Endothelial cell of umbilical vein (primary cell): ENCODE data around the gene FUT7. TPM values are rescaled to one million over a fixed set of nuclear protein-coding genes. Genes with fewer than 3 reads are reported as not detected.

Experiments
- BruUV-seq: library from RNA; stranded (reverse); fragments of 400-500 nt; replicated peaks from 2 replicates; lab custom pipeline; 2021; lab: Mats Ljungman, UMichigan
- CTCF ChIA-PET: fragments of 300-600, 350-600 bp; sonication (Branson Sonifier 250); formaldehyde crosslinking; loops from one replicate; lab custom pipeline; 2021; ENCODE audit warnings: antibody characterized with exemption, inconsistent platforms; lab: Charles Lee
- POLR2A ChIA-PET: fragments of 300-600, 350-600 bp; sonication (Branson Sonifier 250); formaldehyde crosslinking; loops from one replicate; lab custom pipeline; 2021; ENCODE audit warnings: antibody characterized with exemption, inconsistent platforms; lab: Charles Lee
- DNase-seq: peaks from one replicate; pipeline ENCODE4 v3.0.0-alpha.2; 2011; ENCODE audit warnings: low read depth, low spot score
- FAIRE-seq: peaks from 2 replicates; lab custom pipeline; 2011; peaks lifted over from hg19 to GRCh38; lab: Jason Lieb, UNC
- H2AFZ ChIP-seq: 2 replicates; pipeline ENCODE4 v1.6.0; 2012; ENCODE audit warnings: low read depth, low read length, control low read depth, inconsistent platforms
- H3K27ac ChIP-seq: 2 replicates; pipeline ENCODE4 v1.5.1; 2011; ENCODE audit warnings: low read depth, mild to moderate bottlenecking, control low read depth, low read length, moderate library complexity; ENCODE audit not compliant: insufficient read depth
- H3K27me3 ChIP-seq, 2 experiments: 2 replicates each; pipeline versions ENCODE4 v1.6.0 to v1.6.1; 2011; ENCODE audit warnings: low read length in 2 of 2, mixed read lengths in 1 of 2; ENCODE audit not compliant: control insufficient read depth in 2 of 2, insufficient read depth in 2 of 2
- H3K36me3 ChIP-seq, 2 experiments: 2 replicates in 1 of 2; 3 replicates in 1 of 2; pipeline ENCODE4 v1.5.1; 2011; ENCODE audit warnings: low read length in 2 of 2, mild to moderate bottlenecking in 1 of 2, moderate library complexity in 1 of 2; ENCODE audit not compliant: control insufficient read depth in 2 of 2, insufficient read depth in 2 of 2; ENCODE audit errors: extremely low read depth in 1 of 2
- H3K4me1 ChIP-seq: 3 replicates; pipeline ENCODE4 v1.5.1; 2011; ENCODE audit warnings: mild to moderate bottlenecking, low read length; ENCODE audit not compliant: control insufficient read depth, insufficient read depth; ENCODE audit errors: extremely low read depth
- H3K4me2 ChIP-seq: 2 replicates; pipeline ENCODE4 v1.6.1; 2011; ENCODE audit warnings: low read length, control low read depth, mixed read lengths; ENCODE audit not compliant: insufficient read depth
- H3K4me3 ChIP-seq, 3 experiments: fragments of 200-600 bp in 1 of 3; sonication (generic), shearing (Covaris generic) in 1 of 3; replicated peaks in 1 of 3; 2 replicates each; pipeline ENCODE4 v1.5.1; 2011 to 2016; ENCODE audit warnings: control low read depth in 3 of 3, low read length in 3 of 3, mild to moderate bottlenecking in 2 of 3, inconsistent platforms in 1 of 3, low read depth in 1 of 3, moderate library complexity in 1 of 3; ENCODE audit not compliant: insufficient read depth in 1 of 3
- H3K79me2 ChIP-seq: 2 replicates; pipeline ENCODE4 v1.6.0; 2012; ENCODE audit warnings: low read length, inconsistent platforms; ENCODE audit not compliant: control insufficient read depth, insufficient read depth
- H3K9ac ChIP-seq: replicated peaks from 2 replicates; pipeline ENCODE3; 2011; ENCODE audit warnings: low read length, control low read depth; ENCODE audit not compliant: insufficient read depth; ENCODE audit errors: extremely low read depth
- H3K9me1 ChIP-seq: replicated peaks from 3 replicates; pipeline ENCODE4 v1.6.0; 2011; ENCODE audit warnings: mild to moderate bottlenecking, low read length; ENCODE audit not compliant: control insufficient read depth, insufficient read depth; ENCODE audit errors: extremely low read depth
- H3K9me3 ChIP-seq: replicated peaks from 2 replicates; pipeline ENCODE4 v1.5.1; 2012; ENCODE audit warnings: low read length, inconsistent platforms; ENCODE audit not compliant: control insufficient read depth, insufficient read depth
- H4K20me1 ChIP-seq: replicated peaks from 2 replicates; pipeline ENCODE3; 2011; ENCODE audit warnings: mild to moderate bottlenecking, low read length; ENCODE audit not compliant: control insufficient read depth, insufficient read depth; ENCODE audit errors: extremely low read depth
- CTCF ChIP-seq, 2 donors: IDR thresholded peaks; 1 replicate in 1 of 2; 2 replicates in 1 of 2; pipeline ENCODE4 v1.5.1; 2011; ENCODE audit warnings: low read length in 2 of 2, mild to moderate bottlenecking in 2 of 2, moderate library complexity in 2 of 2, control low read depth in 1 of 2, inconsistent platforms in 1 of 2, low read depth in 1 of 2; ENCODE audit not compliant: insufficient read depth in 1 of 2; ENCODE audit errors: extremely low read depth in 1 of 2
- EZH2 ChIP-seq: IDR thresholded peaks from 2 replicates; pipeline ENCODE4 v1.6.1; 2012; ENCODE audit warnings: borderline replicate concordance, low read depth, mild to moderate bottlenecking, moderate library complexity, low read length, inconsistent platforms; ENCODE audit not compliant: severe bottlenecking
- FOS ChIP-seq: IDR thresholded peaks from 2 replicates; pipeline ENCODE4 v1.6.1; 2011; ENCODE audit warnings: mild to moderate bottlenecking, low read length, moderate library complexity, borderline replicate concordance; ENCODE audit not compliant: insufficient read depth
- GATA2 ChIP-seq: IDR thresholded peaks from 2 replicates; pipeline ENCODE4 v1.7.0; 2011; ENCODE audit warnings: low read depth, mild to moderate bottlenecking, moderate library complexity, mixed read lengths, low read length; ENCODE audit not compliant: insufficient read length, insufficient read depth
- JUN ChIP-seq: IDR thresholded peaks from 2 replicates; pipeline ENCODE4 v1.6.1; 2011; ENCODE audit warnings: borderline replicate concordance, low read depth; ENCODE audit not compliant: insufficient read length, insufficient read depth
- MAX ChIP-seq: IDR thresholded peaks from 2 replicates; pipeline ENCODE4 v1.6.1; 2011; ENCODE audit not compliant: insufficient read depth, insufficient read length
- MYC ChIP-seq: IDR thresholded peaks from one replicate; pipeline ENCODE4 v1.6.1; 2011; ENCODE audit warnings: mild to moderate bottlenecking, low read depth, low read length
- POLR2A ChIP-seq: IDR thresholded peaks from 2 replicates; pipeline ENCODE4 v1.6.1; 2012; ENCODE audit warnings: low read depth, mild to moderate bottlenecking, control low read depth, low read length
- POLR2AphosphoS5 ChIP-seq: IDR thresholded peaks from 2 replicates; pipeline ENCODE4 v1.6.1; 2012; ENCODE audit warnings: low read depth, mild to moderate bottlenecking, control low read depth, low read length, moderate library complexity; ENCODE audit not compliant: insufficient read depth
- dilution Hi-C: fragments of 300-500 bp; cut with MboI; formaldehyde crosslinking; loops from one replicate; pipeline ENCODE4 v1.15.0; 2019; ENCODE audit warnings: low sequenced_read_pairs; ENCODE audit not compliant: extremely low pct_ligation_motif_present
- intact Hi-C: fragments of 100-400 bp; cut with micrococcal nuclease; formaldehyde crosslinking; loops from one replicate; pipeline ENCODE4 v1.10.0; 2022
- polyA plus RNA-seq, 4 experiments: library from polyadenylated mRNA; depleted of rRNA in 3 of 4; stranded (reverse) in 3 of 4; unstranded in 1 of 4; fragments of >200 nt; gene quantifications; 2 replicates each; pipeline versions ENCODE4 v1.2.1 to v1.2.3, GENCODE V29; 2011 to 2012; ENCODE audit warnings: missing spikeins in 1 of 4
- total RNA-seq: library from RNA; stranded (reverse); gene quantifications from 2 replicates; pipeline ENCODE4 v1.2.3, GENCODE V29; 2021

Gene FUT7
- total and polyA plus RNA-seq, 2 donors (not counting 3 experiments of a cell fraction or from before 2014, with no cell fraction given): not detected

- intact Hi-C loops: no loop called here
These were observed 22.4 kb upstream of the FUT7 start, which contains the start of gene ENTPD2 for GRCh38 chr9:137053944-137054931. TSS of gene ENTPD2 (minus strand) at chr9:137054061. CDS start at chr9:137053997, 64 bp downstream.

More at GRCh38 chr9:137053944-137054931, 22.4 kb upstream of the FUT7 start, which contains the start of gene ENTPD2:
- Histone ChIP-seq H3K36me3 (no peaks in the 10 kb centered on the region), H3K9me1 (no peaks in the 10 kb centered on the region), H4K20me1 (no peaks in the 10 kb centered on the region), H3K4me3 (no peak within 1 kb of the TSS), H3K27ac (no peak within 1 kb of the TSS), H3K4me1 (no peaks in the 10 kb centered on the region), H3K27me3 (peaks cover 8 to 21% of the 10 kb centered on the region in 2 experiments), H3K79me2 (no peaks in the 10 kb centered on the region), H3K4me2 (no peak within 1 kb of the TSS), H3K9me3 (no peaks in the 10 kb centered on the region), H2AFZ (no peak within 1 kb of the TSS), H3K9ac (no peak within 1 kb of the TSS)
- no TSS peak for BruUV-seq
- dilution Hi-C loops: no loop called here
- ChIA-PET POLR2A (no interaction called here), CTCF (interaction anchor here (1.9 to 2.2 kb wide), 2 partner anchors 10 to 25 kb away, joined by 7 to 23 read pairs; no protein-coding TSS in a partner anchor)
- DNase-seq (no peak), FAIRE-seq (no peak)
- no peak for TF ChIP-seq POLR2AphosphoS5
- no peak for TF ChIP-seq EZH2
- TF ChIP-seq POLR2A: no peak
- TF ChIP-seq GATA2: no peak
- TF ChIP-seq CTCF (IDR thresholded peaks at IDR 0.05; ENCODE audit: extremely low read depth in 1 of 2, insufficient read depth in 1 of 2, low read depth in 1 of 2, low read length in 2 of 2): no peak
- TF ChIP-seq MYC: no peak
- TF ChIP-seq MAX: no peak
- no peak for TF ChIP-seq FOS
- no peak for TF ChIP-seq JUN
